HG03064 (cell line): Measurements from ENCODE around the gene DUSP22.
"Not testable (repeated sequence)": the region's sequence is repeated elsewhere in the genome, so short reads cannot be mapped to it uniquely, and the experiment has no call there.

Experiments
- ATAC-seq: cut with Tn5 transposase; IDR thresholded peaks from one replicate; pipeline ENCODE4 v1.9.1; 2021; ENCODE audit warnings: low read depth; ENCODE audit not compliant: unreplicated experiment

Gene DUSP22

DNA sequence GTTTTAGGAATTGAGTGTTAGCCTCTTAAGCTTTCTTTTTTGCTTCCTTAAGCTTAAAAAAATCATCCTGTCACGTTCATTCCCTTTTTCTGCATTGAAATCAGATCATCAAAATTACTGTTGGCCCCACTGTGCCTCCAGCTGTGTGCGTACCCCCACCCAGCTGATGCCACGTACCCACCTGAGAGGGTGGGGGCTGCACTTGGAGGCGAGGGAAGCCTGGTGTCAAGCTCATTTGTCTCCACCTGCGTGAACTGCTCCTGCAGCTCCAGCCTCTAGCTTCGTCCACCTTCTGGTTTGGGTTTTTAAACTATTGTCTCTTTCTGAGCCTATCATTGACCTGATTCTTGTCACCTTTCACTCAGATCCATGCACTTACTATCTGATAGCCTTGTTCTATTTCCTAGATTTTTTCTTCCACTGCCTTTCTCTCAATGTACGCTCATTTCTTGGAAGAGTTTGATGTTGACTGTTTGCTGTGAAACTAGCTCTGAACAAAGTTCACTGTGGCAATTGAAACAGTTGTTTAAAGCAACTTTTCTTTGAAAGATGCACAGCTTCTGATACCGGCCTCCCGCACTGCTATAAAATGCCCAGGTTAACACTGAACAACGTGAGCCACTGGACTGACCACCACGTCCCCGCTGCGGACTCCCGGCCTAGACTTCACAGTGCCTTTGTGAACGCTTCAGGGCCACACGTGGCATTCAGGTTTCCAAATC is 69.3 kb downstream of the DUSP22 start:
- no peak for ATAC-seq

DNA sequence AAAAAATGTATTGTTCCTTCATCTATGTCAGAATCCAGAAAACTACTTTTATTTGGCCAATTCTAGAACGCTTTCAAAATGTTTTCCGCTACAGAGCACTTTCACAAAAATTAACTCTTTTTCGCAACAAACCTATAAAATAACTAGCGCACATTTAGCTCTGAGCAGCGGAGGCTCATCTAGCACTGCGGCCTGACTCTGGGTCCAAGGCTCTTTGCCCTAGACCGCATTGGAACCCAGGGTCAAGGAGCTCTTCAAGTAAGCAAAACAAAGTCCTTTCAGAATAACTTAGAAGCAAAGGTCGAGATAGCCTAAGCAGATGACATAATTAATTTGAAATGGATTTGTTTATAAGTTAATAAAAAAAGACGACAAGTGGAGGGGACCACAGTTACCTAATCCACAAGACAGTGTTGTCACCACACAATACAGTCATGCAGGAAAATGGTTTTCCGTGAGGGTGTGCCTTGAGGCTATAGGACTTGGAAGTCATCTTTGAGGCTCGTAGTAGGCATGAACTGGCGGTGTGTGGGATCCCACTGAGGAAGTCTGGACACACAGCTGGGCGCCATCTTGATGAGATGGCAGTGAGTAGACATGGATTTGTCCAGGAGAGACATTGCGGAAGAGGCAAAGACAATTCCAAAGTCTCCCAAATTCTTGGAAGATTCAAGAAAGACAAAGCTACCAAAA is 70.1 kb downstream of the DUSP22 start:
- no peak for ATAC-seq

DNA sequence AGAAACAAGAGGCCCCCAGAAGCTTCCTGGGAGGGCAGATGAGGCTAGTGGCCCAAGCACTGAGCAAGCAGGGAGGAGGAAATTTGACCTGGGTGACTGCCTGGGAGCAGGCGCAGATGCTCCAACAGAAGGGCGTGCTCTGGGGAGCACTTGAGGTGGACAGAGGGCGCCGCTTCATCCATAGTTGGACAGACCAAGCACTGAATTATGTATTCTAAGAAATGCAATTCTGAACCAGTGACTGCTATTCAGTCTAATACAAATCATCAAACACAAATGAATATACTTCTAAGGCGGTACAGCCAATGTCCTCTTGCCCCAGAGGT is 70.6 kb downstream of the DUSP22 start:
- no peak for ATAC-seq

GRCh38 chr6:363291-363690 is 71.0 kb downstream of the DUSP22 start:
- no peak for ATAC-seq

DNA sequence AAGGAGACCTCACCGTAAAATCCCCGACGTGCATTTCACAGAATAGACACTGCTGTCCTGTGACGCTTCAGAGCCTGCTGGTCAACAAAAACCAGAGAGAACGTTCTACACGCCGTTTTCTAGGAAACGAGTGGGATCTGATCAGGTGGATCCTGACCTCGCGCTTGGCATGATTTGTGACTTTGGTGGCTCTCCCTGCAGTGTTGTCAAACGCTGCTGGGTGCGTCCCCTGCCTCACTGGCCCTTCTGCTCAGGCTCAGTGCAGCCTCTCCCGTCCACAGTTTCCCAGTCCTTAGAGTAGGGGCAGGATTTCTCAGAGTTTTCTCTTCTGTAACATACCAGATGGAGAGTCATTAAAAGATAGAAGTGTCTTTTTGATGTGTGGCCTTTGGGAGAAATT is 71.6 kb downstream of the DUSP22 start:
- ATAC-seq, result no peak

- ATAC-seq, result no peak
Observed at GRCh38 chr6:364609-365540, 72.6 kb downstream of the DUSP22 start.

DNA sequence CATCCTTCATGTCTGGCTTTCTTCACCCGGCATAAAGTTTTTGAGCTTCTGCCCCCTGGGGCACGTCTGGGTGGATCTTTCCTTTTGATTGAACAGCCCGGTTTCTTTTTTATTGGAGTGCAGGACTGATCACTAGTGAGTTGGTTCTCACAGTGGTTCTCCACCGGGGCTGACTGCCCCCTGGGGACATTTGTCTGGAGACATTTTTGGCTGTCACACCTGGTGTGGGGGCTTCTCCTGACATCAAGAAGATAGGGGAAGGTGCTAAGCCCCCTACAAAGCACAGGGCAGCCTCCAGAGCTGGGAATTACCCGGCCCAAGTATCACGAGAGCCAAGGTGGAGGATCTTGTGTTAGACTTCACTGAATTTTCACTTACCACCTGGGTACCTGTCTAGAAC is 73.5 kb downstream of the DUSP22 start:
- ATAC-seq, result no peak

- no peak for ATAC-seq
Observed at GRCh38 chr6:366389-367297, 74.4 kb downstream of the DUSP22 start.

GRCh38 chr6:367298-367794 is 75.1 kb downstream of the DUSP22 start:
- no peak for ATAC-seq

DNA sequence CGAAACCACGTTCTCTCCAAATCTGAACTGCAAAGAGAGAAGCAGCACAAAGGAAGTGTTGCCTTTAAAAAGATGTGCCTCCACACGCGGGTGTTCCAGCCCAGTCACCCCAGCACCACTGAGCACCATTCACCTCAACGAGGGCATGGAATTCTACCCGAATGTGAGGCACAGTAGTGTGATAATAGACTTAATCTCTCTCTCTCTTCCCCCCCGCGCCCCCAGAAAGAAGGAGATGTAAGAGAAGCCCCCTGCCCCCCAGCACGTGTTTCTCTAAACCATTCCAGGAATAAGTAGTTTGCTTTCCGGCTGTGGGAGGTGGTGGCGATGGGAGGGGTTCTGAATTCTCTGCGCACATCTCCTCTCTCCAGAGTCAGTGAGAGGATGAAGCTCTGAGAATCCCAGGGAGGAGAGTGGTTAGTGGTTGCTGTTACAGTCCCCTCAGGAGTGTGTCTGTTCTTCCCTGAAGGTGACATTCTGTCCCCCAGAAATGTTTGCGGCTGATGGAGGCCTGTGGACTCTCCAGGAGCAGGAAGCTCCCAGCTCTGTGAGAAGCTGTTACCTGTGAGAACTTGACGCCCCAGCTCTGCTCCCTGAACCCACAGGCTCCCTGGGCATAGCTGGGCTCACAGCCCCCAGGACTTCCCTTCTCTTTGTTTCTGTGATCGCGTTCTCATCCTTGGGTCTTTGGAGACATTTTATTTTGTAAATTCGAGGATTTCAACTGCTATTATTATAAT is 75.8 kb downstream of the DUSP22 start:
- ATAC-seq, result no peak

DNA sequence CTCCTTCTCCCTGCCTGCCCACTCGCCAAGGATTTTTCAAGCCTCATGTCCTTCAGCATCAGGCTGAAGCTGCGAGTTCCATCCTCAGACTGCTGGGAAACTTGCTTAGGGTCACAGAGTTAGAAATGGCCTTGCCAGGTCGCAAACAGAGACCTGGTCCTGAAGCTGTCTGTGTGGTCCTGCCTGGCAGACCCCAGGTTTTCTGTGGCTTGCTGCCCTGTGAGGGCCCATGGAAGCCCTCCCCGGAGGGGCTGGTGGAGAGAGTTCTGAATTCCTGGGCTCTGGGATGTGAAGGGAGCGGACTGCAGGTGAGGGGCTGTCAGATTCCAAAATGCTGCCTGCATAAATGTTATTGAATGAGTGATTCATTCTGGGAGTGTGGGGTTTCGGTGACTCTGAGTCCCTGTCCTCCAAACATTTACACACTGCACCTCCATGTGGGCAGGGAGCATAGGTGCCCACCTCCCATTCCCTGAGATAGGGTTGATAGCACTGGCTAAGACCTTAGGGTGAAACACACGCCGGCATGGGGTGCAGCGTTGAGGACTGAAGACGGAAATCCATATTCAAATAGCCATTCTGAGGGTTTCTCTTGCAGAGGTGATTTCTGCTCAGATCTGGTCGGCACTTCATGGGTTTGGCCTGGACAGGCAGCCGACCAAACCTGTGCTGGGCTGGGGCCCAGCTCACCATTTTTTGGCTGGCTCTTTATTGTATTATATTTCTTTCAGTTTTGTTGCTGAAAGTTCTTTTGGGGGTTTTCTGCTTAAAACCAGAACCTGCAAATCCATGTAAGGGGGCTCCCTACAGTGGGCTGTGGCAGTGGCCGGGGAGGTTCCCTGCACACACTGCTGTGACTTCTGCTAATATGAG is 77.5 kb downstream of the DUSP22 start:
- no peak for ATAC-seq

DNA sequence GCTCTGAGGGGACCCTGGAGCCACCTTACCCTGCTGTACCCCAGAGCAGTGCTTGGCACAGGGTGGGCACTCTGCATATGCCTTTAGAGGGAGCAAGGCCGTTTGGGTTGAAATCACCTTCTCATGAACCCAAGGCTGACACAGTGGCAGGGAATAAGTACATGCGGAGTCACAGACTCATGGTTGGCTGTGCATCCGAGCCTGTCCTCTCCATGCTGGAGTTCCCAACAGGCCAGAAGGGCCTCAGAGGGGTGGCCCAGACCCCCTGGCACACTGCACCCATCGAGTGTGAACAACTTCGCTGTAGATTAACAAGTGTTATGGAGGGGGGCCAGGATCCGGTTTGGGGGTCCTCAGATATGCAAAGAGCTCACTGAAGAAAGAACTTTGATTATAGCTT is 78.3 kb downstream of the DUSP22 start:
- no peak for ATAC-seq

DNA sequence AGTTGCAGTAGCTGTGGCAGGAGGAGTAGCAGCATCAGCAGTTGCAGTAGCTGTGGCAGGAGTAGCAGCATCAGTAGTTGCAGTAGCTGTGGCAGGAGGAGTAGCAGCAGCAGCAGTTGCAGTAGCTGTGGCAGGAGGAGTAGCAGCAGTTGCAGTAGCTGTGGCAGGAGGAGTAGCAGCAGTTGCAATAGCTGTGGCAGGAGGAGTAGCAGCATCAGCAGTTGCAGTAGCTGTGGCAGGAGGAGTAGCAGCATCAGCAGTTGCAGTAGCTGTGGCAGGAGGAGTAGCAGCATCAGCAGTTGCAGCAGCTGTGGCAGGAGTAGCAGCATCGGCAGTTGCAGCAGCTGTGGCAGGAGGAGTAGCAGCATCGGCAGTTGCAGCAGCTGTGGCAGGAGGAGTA is 79.6 kb downstream of the DUSP22 start:
- ATAC-seq, result not testable (repeated sequence)

DNA sequence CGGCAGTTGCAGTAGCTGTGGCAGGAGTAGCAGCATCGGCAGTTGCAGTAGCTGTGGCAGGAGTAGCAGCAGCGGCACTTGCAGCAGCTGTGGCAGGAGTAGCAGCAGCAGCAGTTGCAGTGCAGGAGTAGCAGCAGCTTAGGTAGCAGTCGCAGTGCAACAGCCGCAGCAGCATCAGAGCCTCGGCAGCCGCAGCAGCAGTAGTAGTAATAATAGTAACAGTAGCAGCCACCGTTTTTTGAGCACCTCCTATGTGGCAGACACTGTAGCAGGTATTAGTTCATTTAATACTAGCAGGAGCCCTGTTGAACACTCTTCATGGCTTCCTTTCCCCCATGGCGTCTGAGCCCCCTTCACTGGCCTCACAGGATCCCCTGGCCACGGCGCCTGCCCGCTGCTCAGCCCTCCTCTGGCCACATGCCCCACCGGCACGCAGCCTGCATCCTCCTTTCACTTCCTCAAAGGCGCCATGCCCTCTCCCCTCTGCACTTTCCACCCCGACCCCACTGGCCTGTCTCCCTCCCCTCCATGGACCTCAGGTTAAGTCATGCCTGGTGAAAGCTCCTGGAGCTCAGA is 80.1 kb downstream of the DUSP22 start:
- no peak for ATAC-seq

GRCh38 chr6:373031-373430 is 80.7 kb downstream of the DUSP22 start:
- ATAC-seq, result no peak

DNA sequence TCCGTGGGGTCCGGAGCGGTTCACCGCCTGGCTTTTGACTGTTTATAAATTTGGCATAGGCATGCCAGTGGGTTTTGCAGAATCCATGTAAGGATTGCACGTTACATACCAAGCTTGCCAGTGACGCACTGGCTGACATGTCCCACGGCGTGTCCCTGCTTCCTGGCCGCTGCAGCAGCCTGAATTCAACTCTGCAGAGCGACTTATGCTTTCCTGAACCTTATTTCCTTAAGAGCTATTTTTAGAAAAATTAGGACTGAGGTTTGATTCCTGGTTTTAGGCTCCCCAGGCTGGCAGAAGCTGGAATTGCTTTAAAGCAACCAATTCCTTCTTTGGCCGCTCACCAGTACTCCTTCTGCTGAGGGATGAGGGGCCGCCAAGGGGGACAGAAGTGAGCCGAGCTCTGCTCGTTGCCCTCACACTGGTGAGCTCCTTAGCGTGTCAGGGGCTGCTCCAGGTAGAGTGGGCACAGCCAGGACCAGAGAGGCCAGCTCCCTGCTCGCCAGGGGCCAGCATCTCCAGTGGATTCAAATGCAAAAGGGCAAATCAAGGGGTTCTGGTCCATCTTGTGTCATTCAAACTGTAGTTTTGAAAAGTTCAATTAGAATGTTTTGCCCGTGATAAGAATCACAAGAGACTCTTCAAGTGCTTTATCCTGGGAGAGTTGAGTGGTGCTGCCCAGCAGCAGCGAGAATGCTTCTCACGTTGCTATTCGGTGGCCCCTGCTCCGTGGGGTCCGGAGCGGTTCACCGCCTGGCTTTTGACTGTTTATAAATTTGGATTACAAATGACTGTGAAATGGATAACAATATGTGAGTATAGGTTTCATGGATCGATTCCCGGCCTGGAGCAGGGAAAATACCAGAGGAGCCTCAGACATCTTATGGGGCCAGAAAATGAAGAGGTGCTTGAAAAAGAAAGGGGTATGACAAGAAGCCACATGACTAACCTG is 81.8 kb downstream of the DUSP22 start:
- ATAC-seq, result no peak

DNA sequence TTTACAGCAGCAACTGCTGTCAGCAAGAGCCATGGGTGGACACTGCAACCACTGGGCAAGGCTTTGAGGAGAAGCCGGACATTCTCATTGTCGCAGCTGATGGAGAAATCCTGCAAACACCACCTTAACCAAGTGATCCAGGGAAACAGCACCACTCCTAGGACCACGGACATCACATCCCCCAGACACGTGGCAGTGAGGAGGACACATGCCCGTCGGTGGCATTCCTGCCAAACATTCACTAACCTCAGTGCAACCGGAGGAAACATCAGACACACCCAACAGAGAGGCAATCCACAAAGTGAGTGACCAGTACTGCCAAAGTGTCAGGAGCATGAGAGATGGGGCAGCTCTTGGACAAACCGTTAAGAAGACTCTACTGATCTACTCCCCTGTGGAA is 82.7 kb downstream of the DUSP22 start:
- no peak for ATAC-seq
